ENCODE results near the gene CPLX3.

DNA sequence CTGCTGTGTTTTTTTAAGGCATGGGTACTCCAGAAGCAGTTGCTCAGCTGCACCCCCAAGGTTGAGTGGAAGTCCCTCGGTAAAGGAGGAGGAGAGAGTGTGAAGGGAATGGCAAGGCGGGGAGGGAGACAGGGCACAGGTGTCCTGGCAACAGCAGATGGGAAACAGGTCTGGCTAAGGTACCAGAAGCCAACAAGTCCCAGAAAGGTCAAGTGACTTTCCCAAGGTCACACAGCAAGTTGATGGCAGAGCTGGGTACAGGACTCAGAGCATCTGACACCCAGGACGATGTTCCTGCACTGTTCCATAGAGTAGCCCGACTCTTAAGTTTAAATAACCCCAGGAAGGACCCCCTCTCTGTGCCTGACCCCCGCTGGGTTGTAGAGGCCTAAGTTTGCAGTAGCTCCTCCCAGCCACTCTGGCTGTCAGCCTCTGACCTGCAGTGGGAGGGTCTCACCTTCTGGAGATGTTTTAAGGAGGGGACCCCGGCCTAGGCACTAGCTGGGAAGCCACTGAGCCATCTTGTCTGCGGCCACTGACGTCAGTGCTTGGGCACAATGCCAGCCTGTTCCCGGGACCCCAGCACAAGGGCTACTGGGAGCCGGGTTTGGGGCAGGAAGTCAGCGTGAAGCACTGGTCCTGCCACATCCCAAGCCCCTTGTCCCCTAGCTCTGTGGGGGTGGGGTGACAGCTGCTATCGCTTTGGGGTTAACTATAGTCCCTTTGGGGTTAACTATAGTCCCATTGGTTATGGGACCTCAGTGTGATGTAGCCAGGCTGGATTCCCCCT is 34.0 kb upstream of the CPLX3 start:
- TF ChIP-seq EZH2phosphoT487 (IDR thresholded peaks at IDR 0.05; ENCODE audit: low read depth, severe bottlenecking, unreplicated experiment) (no peak), EZH2 (IDR thresholded peaks at IDR 0.05; ENCODE audit: borderline replicate concordance) (no peak)
- TF ChIP-seq, protein P1, sequence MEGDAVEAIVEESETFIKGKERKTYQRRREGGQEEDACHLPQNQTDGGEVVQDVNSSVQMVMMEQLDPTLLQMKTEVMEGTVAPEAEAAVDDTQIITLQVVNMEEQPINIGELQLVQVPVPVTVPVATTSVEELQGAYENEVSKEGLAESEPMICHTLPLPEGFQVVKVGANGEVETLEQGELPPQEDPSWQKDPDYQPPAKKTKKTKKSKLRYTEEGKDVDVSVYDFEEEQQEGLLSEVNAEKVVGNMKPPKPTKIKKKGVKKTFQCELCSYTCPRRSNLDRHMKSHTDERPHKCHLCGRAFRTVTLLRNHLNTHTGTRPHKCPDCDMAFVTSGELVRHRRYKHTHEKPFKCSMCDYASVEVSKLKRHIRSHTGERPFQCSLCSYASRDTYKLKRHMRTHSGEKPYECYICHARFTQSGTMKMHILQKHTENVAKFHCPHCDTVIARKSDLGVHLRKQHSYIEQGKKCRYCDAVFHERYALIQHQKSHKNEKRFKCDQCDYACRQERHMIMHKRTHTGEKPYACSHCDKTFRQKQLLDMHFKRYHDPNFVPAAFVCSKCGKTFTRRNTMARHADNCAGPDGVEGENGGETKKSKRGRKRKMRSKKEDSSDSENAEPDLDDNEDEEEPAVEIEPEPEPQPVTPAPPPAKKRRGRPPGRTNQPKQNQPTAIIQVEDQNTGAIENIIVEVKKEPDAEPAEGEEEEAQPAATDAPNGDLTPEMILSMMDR (IDR thresholded peaks at IDR 0.05; ENCODE audit: poor library complexity), result no peak
